ENCODE results near the gene GLUD1.
"Not testable (repeated sequence)": the region's sequence is repeated elsewhere in the genome, so short reads cannot be mapped to it uniquely, and the experiment has no call there.

- TF ChIP-seq EZH2phosphoT487 (IDR thresholded peaks at IDR 0.05; ENCODE audit: borderline replicate concordance, low read depth, low read length); CTCF (conservative IDR thresholded peaks at IDR 0.05; ENCODE audit: low read length): not testable (repeated sequence)
Measured at GRCh38 chr10:87019066-87019465, 75.6 kb downstream of the GLUD1 start.
